GM21723 (cell line): ENCODE data around the gene TBCC.

Experiments used
- ATAC-seq: cut with Tn5 transposase; IDR thresholded peaks from one replicate; pipeline ENCODE4 v1.9.1; 2021; ENCODE audit warnings: mild to moderate bottlenecking, moderate library complexity; ENCODE audit not compliant: unreplicated experiment

The TBCC gene

DNA sequence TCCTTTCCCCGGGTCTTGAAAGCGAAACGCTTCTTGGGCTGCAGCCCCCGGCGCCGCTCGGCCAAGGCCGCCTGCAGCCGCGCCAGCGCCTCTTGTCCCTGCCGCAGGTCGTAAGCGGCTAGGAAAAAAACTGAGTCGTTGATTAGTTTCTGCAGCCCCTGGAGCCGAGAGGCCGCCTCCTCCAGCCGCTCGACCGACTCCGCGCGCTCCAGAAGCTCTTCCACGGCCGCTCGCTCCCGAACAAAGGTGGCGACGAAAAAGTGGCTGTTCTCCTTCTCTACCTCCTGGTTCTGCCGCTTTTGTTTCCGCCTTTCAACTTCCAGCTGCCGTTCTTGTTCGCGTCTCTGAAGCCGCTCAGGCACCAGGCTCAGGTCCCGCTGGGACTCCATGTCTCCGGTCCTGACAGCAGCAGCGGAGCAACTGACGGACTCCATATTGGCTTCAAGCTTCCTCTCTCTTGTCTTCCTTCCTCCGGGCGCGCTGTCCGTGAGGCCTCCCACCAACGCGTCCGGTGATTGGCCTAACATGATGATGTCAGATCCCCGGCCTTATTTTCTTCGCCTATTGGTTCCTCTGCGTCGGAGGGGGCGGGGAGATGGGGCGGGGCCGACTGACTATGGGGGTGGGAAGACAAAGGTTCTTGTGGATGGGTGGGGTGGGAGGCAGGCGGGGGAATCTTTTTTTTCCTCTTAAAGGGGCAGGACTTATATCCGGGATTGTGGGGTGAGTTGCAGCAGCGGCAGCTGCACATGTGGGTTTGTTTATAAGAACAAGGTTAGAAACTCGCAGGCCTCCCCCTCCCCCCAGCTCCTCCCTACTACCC, at the start of gene TBCC:
Gene TBCC (minus strand): TSS at position 464 of the 823 bp plus-strand sequence. CDS start 30 bp downstream, at position 434.
- ATAC-seq, result peak; percentile 74

DNA sequence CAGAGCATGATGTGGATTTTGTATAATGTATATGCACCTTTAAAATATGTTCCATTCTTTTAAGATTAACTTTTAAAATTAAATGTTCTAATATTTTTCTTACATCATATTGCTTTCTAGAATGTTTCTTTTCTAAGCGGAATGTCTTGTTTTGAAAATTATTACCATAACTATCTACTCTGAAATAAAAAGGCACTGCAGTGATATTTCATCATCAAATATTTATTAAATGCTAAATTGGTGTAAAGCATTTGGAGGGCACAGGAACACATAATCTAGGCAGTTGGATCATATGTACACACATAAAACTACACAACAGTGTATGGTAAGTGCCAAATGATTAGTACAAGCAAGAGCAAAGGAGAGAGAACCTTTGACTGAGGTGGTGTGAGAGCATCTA, 49.7 kb upstream of the TBCC start:
- ATAC-seq, result no peak

- ATAC-seq, result no peak
Observed at GRCh38 chr6:42791706-42792320, 45.9 kb upstream of the TBCC start.

DNA sequence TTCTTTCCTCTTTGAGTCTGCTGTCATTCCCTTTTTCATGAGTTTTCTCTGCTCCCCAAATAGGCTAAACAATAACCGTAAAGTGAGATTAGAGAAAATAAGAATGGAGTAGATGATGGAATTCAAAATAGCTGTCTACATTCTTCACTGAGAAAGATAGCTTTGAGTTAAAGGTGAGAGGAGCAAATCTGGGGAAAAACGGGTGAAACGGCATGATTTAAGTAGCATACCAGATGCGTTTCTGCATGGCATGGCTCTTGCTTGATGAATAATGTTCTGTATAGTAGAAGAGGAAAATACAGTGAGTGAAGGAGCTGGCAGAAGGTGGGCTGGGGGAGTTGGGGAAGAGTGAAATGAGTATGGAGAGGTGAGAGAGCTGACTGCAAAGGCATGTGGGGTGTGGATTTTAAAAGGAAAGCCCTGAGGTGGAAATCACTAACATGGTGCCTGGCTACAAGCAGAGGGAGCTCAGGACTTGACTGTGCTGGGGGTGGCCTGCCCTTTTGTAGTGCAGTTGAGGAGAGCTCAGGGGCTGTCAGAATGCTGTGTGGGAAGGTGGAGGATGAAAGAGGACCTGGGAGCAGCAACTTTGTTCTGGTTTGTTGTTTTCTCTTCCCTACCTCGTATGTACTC, 44.8 kb upstream of the TBCC start:
- ATAC-seq, result no peak

GRCh38 chr6:42788671-42789070, 42.8 kb upstream of the TBCC start:
- ATAC-seq, result no peak

GRCh38 chr6:42787063-42787472, 41.2 kb upstream of the TBCC start:
- no peak for ATAC-seq

GRCh38 chr6:42786525-42786985, 40.7 kb upstream of the TBCC start:
- no peak for ATAC-seq

GRCh38 chr6:42784717-42785498, 39.0 kb upstream of the TBCC start:
- no peak for ATAC-seq

- no peak for ATAC-seq
Observed at GRCh38 chr6:42783876-42784642, 38.2 kb upstream of the TBCC start.

GRCh38 chr6:42783177-42783875, 37.4 kb upstream of the TBCC start:
- ATAC-seq, result peak; percentile 58

DNA sequence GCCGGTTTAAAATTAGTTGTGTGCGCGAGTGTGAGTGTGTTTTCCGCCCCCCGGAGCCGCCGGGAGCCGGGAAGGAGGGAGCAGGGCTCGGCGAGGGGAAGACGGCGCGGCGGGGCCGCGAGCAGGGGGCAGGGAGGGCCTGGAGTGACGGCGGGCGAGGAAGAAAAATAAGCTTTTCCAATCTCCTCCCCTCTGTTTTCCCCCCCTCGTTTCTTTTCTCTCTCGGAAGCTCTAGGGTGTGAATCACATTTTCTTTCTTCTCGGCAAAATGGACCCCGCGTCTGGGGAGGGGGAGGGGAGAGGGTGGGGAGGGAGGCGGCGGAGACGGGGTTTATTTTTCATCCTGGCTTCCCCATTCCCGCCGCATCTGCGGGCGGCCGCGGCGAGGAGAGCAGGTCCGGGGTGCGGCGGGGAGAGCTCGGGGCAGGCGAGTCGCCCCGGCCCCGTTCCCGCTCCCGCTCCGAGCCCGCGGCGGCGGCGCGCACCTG, 36.8 kb upstream of the TBCC start:
- peak; percentile 10 for ATAC-seq

DNA sequence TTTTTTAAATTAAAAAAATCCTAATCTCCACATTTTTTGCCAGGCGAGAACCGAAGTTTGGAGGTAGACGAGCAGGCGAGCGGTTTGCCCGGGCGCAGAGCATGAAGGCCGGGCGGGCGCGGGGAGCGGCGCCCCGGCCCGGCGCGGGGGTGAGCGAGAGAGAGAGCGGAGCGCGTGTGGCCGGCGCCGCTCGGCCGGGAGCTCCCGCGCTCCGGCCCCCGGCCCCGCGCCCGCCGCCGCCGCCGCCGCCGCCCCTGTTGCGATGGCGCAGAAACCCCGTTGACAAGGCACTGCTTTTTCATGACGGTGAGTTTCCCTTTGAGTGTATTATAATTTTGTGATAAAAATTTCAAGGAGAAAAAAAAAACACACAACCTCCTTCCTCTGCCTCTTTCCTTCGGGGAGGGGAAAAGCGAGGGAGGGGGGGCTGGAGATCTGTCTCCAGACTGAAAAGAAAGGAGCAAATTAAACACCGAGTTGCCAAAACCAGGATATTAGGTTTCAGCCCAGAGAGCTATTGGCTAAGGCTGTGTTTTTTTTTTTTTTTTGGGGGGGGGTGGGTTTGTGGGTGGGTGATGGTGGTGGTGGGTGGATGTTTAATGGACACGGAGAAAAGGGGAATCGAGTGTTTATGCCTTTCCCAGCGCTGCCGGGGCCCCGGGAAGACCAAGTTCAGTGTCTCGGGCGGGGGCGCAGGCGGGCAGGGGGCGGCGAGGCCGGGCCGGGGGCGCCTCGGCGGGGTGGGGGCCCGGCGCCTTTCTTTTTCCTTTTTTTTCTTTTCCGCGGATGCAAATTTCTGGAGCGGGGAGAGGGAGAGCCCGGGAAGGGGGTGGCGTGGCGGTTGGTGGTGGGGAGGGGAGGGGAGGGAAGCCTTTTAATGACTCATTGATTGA, 36.1 kb upstream of the TBCC start, which contains the start of gene BICRAL:
Gene BICRAL (plus strand): TSS at position 257 of the 893 bp plus-strand sequence. CDS start 39,971 bp downstream, outside the sequence.
- ATAC-seq, result no peak

DNA sequence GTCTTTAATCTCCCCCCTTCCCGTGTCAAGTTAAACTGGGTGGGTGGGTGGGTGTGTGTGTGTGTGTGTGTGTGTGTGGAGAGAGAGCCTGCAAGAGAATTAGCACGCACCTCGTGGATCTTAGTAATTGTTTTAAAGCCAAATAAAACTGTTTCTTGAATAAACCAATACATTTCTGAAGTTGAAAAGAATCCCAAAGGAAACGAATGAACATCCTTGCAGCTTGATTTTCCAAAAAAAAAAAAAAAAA, 35.6 kb upstream of the TBCC start:
- ATAC-seq, result no peak

DNA sequence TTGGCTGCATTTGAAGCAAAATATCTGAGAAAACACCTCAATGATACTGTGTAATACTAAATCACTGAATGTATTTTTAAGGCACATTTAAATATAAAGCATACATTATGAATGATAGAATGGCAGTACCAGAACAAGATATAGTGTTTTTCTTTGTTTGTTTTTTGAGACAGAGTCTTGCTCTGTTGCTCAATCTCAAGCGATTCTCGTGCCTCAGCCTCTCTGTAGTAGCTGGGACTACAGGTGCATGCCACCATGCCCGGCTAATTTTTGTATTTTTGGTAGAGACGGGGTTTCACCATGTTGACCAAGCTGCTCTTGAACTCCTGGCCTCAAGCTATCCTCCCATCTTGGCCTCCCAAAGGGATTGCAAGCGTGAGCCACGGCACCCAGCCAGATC, 33.6 kb upstream of the TBCC start:
- no peak for ATAC-seq

DNA sequence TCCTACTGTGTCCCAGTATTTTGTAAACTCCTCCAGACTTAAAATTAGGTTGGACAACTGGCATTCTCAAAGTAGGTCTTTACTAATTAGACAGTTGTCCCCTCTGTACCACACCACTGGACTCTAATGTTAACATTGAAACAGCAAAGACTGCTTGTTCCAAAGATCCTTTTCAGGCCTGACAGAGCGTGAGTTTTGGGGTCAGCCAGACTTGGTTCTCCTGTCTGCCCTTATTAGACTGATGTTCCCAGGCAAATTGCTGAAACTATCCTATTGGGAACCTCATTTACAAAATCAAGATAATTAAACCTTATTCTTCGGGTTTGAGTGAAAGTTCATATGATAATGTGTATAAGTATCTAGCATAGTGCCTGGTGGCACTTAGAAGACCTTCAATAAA, 32.2 kb upstream of the TBCC start:
- no peak for ATAC-seq

- no peak for ATAC-seq
Observed at GRCh38 chr6:42777126-42777822, 31.4 kb upstream of the TBCC start.

DNA sequence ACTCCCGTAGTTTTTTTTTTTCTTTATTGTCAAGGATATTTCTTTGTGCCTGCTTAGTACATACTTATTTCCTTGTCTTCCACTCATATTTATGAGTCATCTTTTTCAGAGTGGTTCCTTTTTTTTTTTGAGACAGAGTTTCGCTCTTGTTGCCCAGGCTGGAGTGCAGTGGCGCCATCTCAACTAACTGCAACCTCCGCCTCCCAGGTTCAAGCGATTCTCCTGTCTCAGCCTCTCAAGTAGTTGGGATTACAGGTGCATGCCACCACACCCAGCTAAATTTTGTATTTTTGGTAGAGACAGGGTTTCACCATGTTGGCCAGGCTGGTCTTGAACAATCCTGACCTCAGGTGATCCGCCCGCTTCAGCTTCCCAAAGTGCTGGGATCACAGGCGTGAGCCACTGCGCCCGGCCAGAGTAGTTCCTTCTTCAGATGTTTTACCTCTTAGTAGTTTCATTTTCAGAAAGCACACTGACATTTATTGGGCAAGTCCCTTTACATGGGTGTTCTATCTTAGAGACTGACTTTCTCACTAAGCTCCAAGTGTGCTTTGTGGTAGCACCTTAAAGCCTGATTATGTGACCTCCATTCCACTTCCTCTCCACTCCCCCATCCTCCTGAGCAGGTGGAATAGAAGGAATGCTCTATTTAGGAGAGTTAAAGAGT, 29.1 kb upstream of the TBCC start:
- peak; percentile 62 for ATAC-seq

DNA sequence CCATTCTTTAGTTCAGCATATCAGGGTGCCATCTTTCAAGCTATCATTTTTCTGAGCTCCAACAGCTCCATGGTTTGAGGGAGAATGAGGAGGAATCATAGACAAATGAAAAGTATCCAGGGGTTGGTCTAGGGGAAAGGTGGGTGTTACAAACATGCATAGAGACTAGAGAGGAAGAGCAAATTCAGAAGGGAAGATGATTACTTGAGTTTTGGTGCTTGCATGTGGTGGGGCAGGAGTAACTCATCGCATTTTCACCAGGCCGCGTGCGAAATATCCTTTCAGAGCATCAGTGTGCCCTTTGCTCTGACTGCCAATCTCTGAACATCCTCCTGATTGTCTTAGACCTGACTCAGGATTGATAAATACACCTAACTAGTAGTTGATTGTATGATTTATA, 28.3 kb upstream of the TBCC start:
- no peak for ATAC-seq
